ENCODE results near the gene FZR1. TPM values are rescaled to one million over a fixed set of nuclear protein-coding genes. Genes with fewer than 3 reads are reported as not detected.

Gene FZR1
- polyA plus RNA-seq, 1 experiment = 21.2 TPM

DNA sequence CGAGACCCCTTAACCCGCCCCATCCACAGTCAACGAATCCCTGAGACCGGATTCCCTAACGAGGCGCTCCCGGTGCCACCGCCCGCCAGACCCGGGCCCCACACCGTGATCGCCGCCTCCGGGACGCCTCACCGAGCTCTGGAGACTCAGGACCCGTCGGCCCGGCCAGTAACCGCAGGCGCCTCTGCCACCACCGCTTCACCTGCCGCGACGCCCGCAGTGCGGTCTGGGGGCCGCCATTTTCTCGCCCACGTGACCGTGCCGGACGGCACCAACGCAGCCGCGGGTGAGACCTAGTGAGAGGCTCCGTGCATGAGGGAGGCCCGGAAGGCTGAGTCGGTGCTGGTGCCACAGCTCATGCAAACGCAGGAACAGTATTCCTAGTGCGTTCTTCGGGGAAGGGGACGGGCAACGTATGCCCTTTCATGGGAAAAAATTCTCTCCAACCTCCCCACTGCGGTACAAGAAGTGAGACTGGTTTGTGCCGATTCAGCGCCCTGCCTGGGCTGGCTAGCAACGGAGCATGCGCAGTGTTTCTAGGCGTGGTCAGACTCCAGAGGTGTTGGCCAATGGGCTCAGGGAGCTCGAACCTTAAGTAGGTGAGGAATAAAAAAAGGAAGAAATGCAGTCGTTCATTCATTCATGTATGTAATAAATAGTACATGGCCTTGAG lies 5.5 kb upstream of the FZR1 start, which contains the start of gene DOHH:
Gene DOHH (minus strand): TSS at position 246 of the 673 bp plus-strand sequence. CDS start 3,860 bp downstream, outside the sequence.
- Histone ChIP-seq H3K27ac (ENCODE audit: low read depth, low read length) (peak within 1 kb of the TSS; percentile 97), H3K27me3 (ENCODE audit: control insufficient read depth, insufficient read depth, low read length) (no peaks in the 10 kb centered on the region), H3K4me3 (ENCODE audit: low read depth, low read length) (peak within 1 kb of the TSS; percentile 95), H3K9me3 (ENCODE audit: control insufficient read depth, insufficient read depth, low read length) (no peaks in the 10 kb centered on the region; the same call in 1 of the 2 replicates)
- ChIA-PET POLR2A (interaction anchor here (0.6 to 1.3 kb wide), 4 partner anchors 13 to 205 kb away, joined by 3 to 11 read pairs (median 4); no protein-coding TSS in a partner anchor), CTCF (interaction anchor here (0.6 to 1.2 kb wide), 5 partner anchors 15 to 373 kb away, joined by 3 to 6 read pairs (median 4); no protein-coding TSS in a partner anchor)
- peak; percentile 95 for DNase-seq (ENCODE audit: low read depth, low spot score)
- TF ChIP-seq, protein P1, sequence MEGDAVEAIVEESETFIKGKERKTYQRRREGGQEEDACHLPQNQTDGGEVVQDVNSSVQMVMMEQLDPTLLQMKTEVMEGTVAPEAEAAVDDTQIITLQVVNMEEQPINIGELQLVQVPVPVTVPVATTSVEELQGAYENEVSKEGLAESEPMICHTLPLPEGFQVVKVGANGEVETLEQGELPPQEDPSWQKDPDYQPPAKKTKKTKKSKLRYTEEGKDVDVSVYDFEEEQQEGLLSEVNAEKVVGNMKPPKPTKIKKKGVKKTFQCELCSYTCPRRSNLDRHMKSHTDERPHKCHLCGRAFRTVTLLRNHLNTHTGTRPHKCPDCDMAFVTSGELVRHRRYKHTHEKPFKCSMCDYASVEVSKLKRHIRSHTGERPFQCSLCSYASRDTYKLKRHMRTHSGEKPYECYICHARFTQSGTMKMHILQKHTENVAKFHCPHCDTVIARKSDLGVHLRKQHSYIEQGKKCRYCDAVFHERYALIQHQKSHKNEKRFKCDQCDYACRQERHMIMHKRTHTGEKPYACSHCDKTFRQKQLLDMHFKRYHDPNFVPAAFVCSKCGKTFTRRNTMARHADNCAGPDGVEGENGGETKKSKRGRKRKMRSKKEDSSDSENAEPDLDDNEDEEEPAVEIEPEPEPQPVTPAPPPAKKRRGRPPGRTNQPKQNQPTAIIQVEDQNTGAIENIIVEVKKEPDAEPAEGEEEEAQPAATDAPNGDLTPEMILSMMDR (IDR thresholded peaks at IDR 0.05; ENCODE audit: low read depth, low read length) = no peak

DNA sequence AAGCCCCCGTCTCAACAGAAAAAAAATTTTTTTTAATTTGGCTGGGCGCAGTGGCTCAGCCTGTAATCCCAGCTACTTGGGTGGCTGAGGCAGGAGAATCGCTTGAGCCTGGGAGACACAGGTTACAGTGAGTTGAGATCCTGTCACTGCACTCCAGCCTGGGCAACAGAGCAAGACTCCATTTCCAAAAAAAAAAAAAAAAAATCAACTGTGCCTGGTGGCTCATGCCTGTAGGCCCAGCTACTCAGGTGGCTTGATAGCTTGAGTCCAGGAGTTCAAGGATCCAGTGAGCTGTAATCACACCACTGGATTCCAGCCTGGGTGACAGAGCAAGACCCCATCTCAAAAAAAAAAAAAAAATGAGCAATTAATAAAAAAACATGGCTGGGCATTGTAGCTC lies 4.3 kb upstream of the FZR1 start:
- Histone ChIP-seq H3K27me3 (ENCODE audit: control insufficient read depth, insufficient read depth, low read length) (no peaks in the 10 kb centered on the region), H3K4me3 (ENCODE audit: low read depth, low read length) (no peak overlapping the region), H3K27ac (ENCODE audit: low read depth, low read length) (no peak overlapping the region), H3K9me3 (ENCODE audit: control insufficient read depth, insufficient read depth, low read length) (no peaks in the 10 kb centered on the region; the same call in 1 of the 2 replicates)
- POLR2A ChIA-PET = no interaction called here
- TF ChIP-seq, protein P1 (IDR thresholded peaks at IDR 0.05; ENCODE audit: low read depth, low read length) = no peak
- no peak for DNase-seq (ENCODE audit: low read depth, low spot score)
- CTCF ChIA-PET = interaction anchor here (0.7 to 1.0 kb wide), 2 partner anchors 17 to 56 kb away, joined by 3 to 5 read pairs; partner anchors contain the start of gene MFSD12

DNA sequence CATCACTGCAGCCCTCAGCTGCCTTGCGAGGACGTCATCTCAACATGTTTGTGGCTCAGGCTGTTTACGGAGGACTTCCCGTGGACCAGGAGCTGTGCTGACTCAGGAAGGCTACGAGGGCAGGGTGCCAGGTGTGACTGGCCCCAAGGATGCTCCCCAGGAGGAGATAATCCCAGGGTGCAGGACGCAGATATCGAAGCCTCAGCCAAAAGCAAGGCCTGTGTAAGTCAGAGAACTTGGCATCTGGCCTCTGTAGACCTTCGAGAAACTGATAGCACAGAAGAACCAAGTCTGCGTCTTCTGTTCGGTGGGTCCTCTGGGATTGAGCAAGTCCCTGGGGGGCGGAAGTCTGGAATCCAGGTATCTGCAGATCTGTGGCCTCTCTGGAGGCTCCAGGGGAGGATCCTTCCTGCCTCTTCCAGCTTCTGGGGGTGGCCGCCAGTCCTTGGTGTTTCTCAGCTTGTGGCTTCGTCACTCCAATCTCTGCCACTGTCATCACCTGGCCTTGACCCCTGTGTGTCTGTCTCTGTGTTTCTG lies 3.0 kb upstream of the FZR1 start:
- Histone ChIP-seq H3K27ac (ENCODE audit: low read depth, low read length) (no peak overlapping the region), H3K4me3 (ENCODE audit: low read depth, low read length) (no peak overlapping the region), H3K9me3 (ENCODE audit: control insufficient read depth, insufficient read depth, low read length) (no peaks in the 10 kb centered on the region; the same call in 1 of the 2 replicates), H3K27me3 (ENCODE audit: control insufficient read depth, insufficient read depth, low read length) (no peaks in the 10 kb centered on the region)
- TF ChIP-seq, protein P1 (IDR thresholded peaks at IDR 0.05; ENCODE audit: low read depth, low read length) = no peak
- DNase-seq (ENCODE audit: low read depth, low spot score) = no peak
- ChIA-PET POLR2A (interaction anchor here (0.6 kb wide), 1 partner anchor 12 kb away, joined by 3 read pairs; no protein-coding TSS in a partner anchor), CTCF (interaction anchor here (0.8 kb wide), 1 partner anchor 200 kb away, joined by 3 read pairs; no protein-coding TSS in a partner anchor)

DNA sequence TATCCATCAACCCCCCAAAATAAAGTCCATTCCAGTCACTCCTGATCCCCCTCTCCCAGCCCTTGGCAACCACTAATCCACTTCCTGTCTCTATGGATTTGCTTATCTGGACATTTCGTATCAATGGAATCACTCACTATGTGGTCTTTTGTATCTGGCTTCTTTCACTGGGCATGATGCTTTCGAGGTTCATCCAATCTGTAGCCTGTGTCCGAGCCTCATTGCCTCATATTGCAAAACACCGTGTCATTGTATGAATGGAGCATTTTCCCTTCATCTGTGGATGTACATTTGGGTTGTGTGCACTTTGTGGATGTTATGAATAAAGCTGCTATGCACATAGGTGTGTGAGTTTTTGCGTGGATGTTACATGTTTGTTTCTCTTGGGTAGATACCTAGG lies 1.4 kb upstream of the FZR1 start:
- no peak for DNase-seq (ENCODE audit: low read depth, low spot score)
- no peak overlapping the region for H3K4me3 ChIP-seq (ENCODE audit: low read depth, low read length)
- no peaks in the 10 kb centered on the region for H3K27me3 ChIP-seq (ENCODE audit: control insufficient read depth, insufficient read depth, low read length)
- no peak overlapping the region for H3K27ac ChIP-seq (ENCODE audit: low read depth, low read length)
- ChIA-PET POLR2A (no interaction called here), CTCF (interaction anchor here (0.6 kb wide), 1 partner anchor 20 kb away, joined by 4 read pairs; no protein-coding TSS in a partner anchor)
- TF ChIP-seq, protein P1 (IDR thresholded peaks at IDR 0.05; ENCODE audit: low read depth, low read length) = no peak
- H3K9me3 ChIP-seq (ENCODE audit: control insufficient read depth, insufficient read depth, low read length) = no peaks in the 10 kb centered on the region; the same call in 1 of the 2 replicates

Measured in AG04450 (cell line).